ENCODE data around the gene EHF.

- TF ChIP-seq RAD21 (conservative IDR thresholded peaks at IDR 0.05) (no peak), CTCF (IDR thresholded peaks at IDR 0.05; ENCODE audit: poor library complexity, severe bottlenecking) (no peak), REST (IDR thresholded peaks at IDR 0.05; ENCODE audit: borderline replicate concordance) (no peak), EZH2 (IDR thresholded peaks at IDR 0.05; ENCODE audit: borderline replicate concordance, insufficient read depth, low read length, poor library complexity, severe bottlenecking) (no peak), EP300 (conservative IDR thresholded peaks at IDR 0.05; ENCODE audit: poor library complexity, severe bottlenecking) (no peak), TAF1 (IDR thresholded peaks at IDR 0.05; ENCODE audit: low read depth) (no peak)
Measured at GRCh38 chr11:34647532-34647931, 26.6 kb downstream of the EHF start.
